ENCODE results near the gene XPO4. TPM values are rescaled to one million over a fixed set of nuclear protein-coding genes. Genes with fewer than 3 reads are reported as not detected.

Gene XPO4
- polyA plus RNA-seq, 1 donor: 11.7 TPM

- Histone ChIP-seq H3K9me3 (ENCODE audit: control insufficient read depth, low read depth, low read length) (no peaks in the 10 kb centered on the region), H3K4me3 (ENCODE audit: low read length) (no peak overlapping the region), H3K4me1 (ENCODE audit: control insufficient read depth, insufficient read depth, low read length) (no peaks in the 10 kb centered on the region), H3K36me3 (ENCODE audit: control insufficient read depth, insufficient read depth, low read length) (peaks cover 37% of the 10 kb centered on the region), H3K27ac (ENCODE audit: low read length) (no peak overlapping the region), H3K27me3 (ENCODE audit: control insufficient read depth, insufficient read depth, low read length) (no peaks in the 10 kb centered on the region)
- no peak for DNase-seq
- 100% methylated on average over 2 of the region's 5 CpGs for WGBS (ENCODE audit: insufficient coverage, low lambda C conversion rate)
Measured at GRCh38 chr13:20796791-20797508, 105.6 kb downstream of the XPO4 start.

- WGBS (ENCODE audit: insufficient coverage, low lambda C conversion rate): no CpG with 5 or more reads among the region's 7 CpGs
- DNase-seq: no peak
- Histone ChIP-seq H3K36me3 (ENCODE audit: control insufficient read depth, insufficient read depth, low read length) (peaks cover 33% of the 10 kb centered on the region), H3K27ac (ENCODE audit: low read length) (no peak overlapping the region), H3K4me3 (ENCODE audit: low read length) (no peak overlapping the region), H3K27me3 (ENCODE audit: control insufficient read depth, insufficient read depth, low read length) (no peaks in the 10 kb centered on the region), H3K4me1 (ENCODE audit: control insufficient read depth, insufficient read depth, low read length) (no peaks in the 10 kb centered on the region), H3K9me3 (ENCODE audit: control insufficient read depth, low read depth, low read length) (no peaks in the 10 kb centered on the region)
Measured at GRCh38 chr13:20789665-20790064, 112.9 kb downstream of the XPO4 start.

DNA sequence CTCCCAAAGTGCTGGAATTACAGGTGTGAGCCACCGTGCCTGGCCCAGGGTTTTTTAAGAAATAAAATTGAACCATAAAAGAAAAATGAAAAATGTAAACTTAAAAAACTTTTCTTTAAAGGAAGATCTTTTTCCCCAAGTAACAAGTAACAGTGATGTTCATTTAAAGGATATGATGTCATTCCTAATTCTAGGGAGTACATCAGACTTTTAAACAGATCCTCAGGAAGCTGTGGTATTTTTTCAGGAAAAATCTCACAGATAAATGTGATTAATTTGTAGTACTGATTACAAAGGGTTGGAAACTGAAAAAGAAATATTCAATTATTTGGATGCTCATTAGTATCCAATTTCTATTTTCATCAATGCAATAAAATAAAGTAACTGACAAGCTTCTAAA, 114.2 kb downstream of the XPO4 start:
- Histone ChIP-seq H3K27me3 (ENCODE audit: control insufficient read depth, insufficient read depth, low read length) (no peaks in the 10 kb centered on the region), H3K4me1 (ENCODE audit: control insufficient read depth, insufficient read depth, low read length) (no peaks in the 10 kb centered on the region), H3K4me3 (ENCODE audit: low read length) (no peak overlapping the region), H3K27ac (ENCODE audit: low read length) (no peak overlapping the region), H3K9me3 (ENCODE audit: control insufficient read depth, low read depth, low read length) (no peaks in the 10 kb centered on the region), H3K36me3 (ENCODE audit: control insufficient read depth, insufficient read depth, low read length) (peaks cover 36% of the 10 kb centered on the region)
- no CpG with 5 or more reads among the region's 1 CpG for WGBS (ENCODE audit: insufficient coverage, low lambda C conversion rate)
- DNase-seq: no peak

DNA sequence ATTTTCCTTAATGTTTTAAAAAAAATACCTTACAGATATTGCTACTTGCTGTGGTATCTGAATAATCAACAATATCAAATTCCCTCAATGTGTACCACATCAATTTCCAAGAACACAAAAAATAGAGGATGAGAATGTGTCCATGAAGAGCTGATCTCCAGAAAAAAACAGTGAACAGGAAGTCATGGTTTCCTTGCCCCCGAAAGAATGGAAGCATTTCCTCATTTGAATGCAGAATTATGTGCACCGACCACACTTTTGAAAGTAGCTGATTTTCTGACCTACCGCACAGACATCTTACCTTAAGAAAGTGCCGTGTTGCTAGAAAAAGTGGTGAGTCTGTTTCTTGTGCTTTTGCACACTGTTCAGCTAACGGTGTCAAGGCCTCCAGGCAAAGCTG, 115.4 kb downstream of the XPO4 start:
- Histone ChIP-seq H3K4me1 (ENCODE audit: control insufficient read depth, insufficient read depth, low read length) (no peaks in the 10 kb centered on the region), H3K36me3 (ENCODE audit: control insufficient read depth, insufficient read depth, low read length) (peaks cover 33% of the 10 kb centered on the region), H3K27ac (ENCODE audit: low read length) (no peak overlapping the region), H3K9me3 (ENCODE audit: control insufficient read depth, low read depth, low read length) (no peaks in the 10 kb centered on the region), H3K27me3 (ENCODE audit: control insufficient read depth, insufficient read depth, low read length) (no peaks in the 10 kb centered on the region), H3K4me3 (ENCODE audit: low read length) (no peak overlapping the region)
- no CpG with 5 or more reads among the region's 5 CpGs for WGBS (ENCODE audit: insufficient coverage, low lambda C conversion rate)
- DNase-seq: no peak

DNA sequence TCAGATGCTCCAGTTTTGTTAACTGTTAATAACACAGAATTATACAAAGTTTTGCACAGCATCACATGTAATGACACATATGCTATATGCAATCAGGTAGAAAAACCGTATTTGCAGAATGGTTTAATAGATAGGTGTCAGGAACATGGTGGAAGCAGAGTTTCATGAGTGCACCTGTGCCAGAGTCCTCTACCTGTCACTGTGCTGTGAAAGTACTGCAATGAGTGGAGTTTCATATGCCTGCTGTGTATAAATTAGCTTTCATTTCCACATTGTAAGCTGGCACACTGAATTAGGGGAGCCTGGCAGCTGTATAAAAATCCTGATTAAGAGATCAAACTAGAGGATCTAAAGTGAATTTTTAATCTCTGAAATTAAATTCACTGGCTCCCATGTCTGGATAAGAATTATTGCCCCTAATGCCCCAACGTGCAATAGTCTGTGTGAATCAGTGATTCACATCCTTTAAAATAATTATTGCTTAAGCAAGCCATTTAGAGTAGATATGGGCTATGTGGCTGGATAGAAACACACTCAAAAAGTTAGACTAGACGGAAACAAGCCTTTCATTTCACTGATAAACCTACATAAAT, 120.3 kb downstream of the XPO4 start:
- DNase-seq: no peak
- H3K27me3 ChIP-seq (ENCODE audit: control insufficient read depth, insufficient read depth, low read length): no peaks in the 10 kb centered on the region
- H3K36me3 ChIP-seq (ENCODE audit: control insufficient read depth, insufficient read depth, low read length): peaks cover 19% of the 10 kb centered on the region
- no CpG with 5 or more reads among the region's 3 CpGs for WGBS (ENCODE audit: insufficient coverage, low lambda C conversion rate)
- no peaks in the 10 kb centered on the region for H3K9me3 ChIP-seq (ENCODE audit: control insufficient read depth, low read depth, low read length)
- no peak overlapping the region for H3K27ac ChIP-seq (ENCODE audit: low read length)
- H3K4me1 ChIP-seq (ENCODE audit: control insufficient read depth, insufficient read depth, low read length): no peaks in the 10 kb centered on the region
- H3K4me3 ChIP-seq (ENCODE audit: low read length): no peak overlapping the region

DNA sequence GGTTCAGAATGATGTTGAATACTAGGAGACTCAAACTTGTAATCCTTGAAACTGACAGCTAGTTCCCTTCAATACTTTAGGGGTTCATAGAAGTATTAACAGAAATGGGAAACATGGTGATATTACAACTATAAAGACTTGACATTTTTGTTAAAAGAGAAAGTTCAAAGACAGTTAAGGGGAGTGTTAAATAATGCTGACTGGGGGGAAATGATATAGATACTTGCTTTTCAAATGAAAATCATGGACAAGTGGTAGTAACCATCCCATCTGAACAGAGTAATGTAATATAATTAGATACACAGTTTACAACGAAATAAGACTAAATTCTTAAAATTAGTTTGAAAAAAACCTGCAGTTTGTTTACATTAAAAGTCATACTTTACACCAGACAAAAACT, 122.2 kb downstream of the XPO4 start:
- WGBS (ENCODE audit: insufficient coverage, low lambda C conversion rate): 100% methylated on average over 1 of the region's 1 CpG
- Histone ChIP-seq H3K4me1 (ENCODE audit: control insufficient read depth, insufficient read depth, low read length) (no peaks in the 10 kb centered on the region), H3K4me3 (ENCODE audit: low read length) (no peak overlapping the region), H3K9me3 (ENCODE audit: control insufficient read depth, low read depth, low read length) (no peaks in the 10 kb centered on the region), H3K36me3 (ENCODE audit: control insufficient read depth, insufficient read depth, low read length) (peaks cover 9% of the 10 kb centered on the region), H3K27ac (ENCODE audit: low read length) (no peak overlapping the region), H3K27me3 (ENCODE audit: control insufficient read depth, insufficient read depth, low read length) (no peaks in the 10 kb centered on the region)
- DNase-seq: no peak

GRCh38 chr13:20779405-20779804, 123.1 kb downstream of the XPO4 start:
- 80% methylated on average over 1 of the region's 7 CpGs for WGBS (ENCODE audit: insufficient coverage, low lambda C conversion rate)
- Histone ChIP-seq H3K4me3 (ENCODE audit: low read length) (no peak overlapping the region), H3K27me3 (ENCODE audit: control insufficient read depth, insufficient read depth, low read length) (no peaks in the 10 kb centered on the region), H3K9me3 (ENCODE audit: control insufficient read depth, low read depth, low read length) (no peaks in the 10 kb centered on the region), H3K4me1 (ENCODE audit: control insufficient read depth, insufficient read depth, low read length) (no peaks in the 10 kb centered on the region), H3K36me3 (ENCODE audit: control insufficient read depth, insufficient read depth, low read length) (peaks cover 5% of the 10 kb centered on the region), H3K27ac (ENCODE audit: low read length) (no peak overlapping the region)
- no peak for DNase-seq

DNA sequence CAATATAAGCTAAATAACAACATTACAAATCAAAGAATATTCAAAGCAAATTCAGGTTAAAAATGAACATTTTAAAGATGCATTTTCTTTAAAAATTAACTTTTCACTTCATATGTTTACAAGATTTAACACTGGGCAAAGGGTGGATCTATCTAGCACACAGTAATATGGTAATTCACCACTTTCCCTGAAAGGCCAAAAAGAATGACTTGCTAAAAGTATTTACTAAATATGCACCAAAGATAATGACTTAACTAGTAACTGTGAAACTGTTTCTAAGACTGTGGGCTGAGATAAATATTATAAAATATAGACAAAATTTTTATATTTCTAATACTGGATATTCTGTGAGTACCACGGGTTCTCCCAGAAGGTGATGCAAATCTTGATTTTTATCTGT, 124.2 kb downstream of the XPO4 start:
- H3K9me3 ChIP-seq (ENCODE audit: control insufficient read depth, low read depth, low read length): no peaks in the 10 kb centered on the region
- no peak for DNase-seq
- no peak overlapping the region for H3K4me3 ChIP-seq (ENCODE audit: low read length)
- no peak overlapping the region for H3K27ac ChIP-seq (ENCODE audit: low read length)
- no CpG with 5 or more reads among the region's 1 CpG for WGBS (ENCODE audit: insufficient coverage, low lambda C conversion rate)
- H3K4me1 ChIP-seq (ENCODE audit: control insufficient read depth, insufficient read depth, low read length): no peaks in the 10 kb centered on the region
- no peaks in the 10 kb centered on the region for H3K27me3 ChIP-seq (ENCODE audit: control insufficient read depth, insufficient read depth, low read length)
- H3K36me3 ChIP-seq (ENCODE audit: control insufficient read depth, insufficient read depth, low read length): no peaks in the 10 kb centered on the region

DNA sequence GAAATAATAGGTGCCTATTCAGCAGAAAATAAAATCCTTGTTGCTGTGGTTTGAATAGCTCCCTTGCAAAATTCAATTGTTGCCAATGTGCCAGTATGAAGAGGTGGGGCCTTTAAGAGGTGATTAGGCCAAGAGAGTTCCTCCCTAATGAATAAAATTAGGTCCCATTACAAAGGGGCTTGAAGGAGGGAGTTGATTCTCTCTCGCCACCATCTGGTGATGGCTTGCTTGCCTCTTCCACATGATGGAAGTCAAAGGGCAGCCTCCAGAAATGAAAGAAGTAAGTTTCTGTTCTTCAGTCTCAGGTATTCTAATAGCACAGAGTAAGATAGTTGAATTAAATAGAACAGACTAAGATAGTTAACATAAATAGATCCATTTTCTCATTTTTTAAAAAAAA, 125.8 kb downstream of the XPO4 start:
- no CpG with 5 or more reads among the region's 1 CpG for WGBS (ENCODE audit: insufficient coverage, low lambda C conversion rate)
- no peak overlapping the region for H3K4me3 ChIP-seq (ENCODE audit: low read length)
- no peaks in the 10 kb centered on the region for H3K9me3 ChIP-seq (ENCODE audit: control insufficient read depth, low read depth, low read length)
- no peak overlapping the region for H3K27ac ChIP-seq (ENCODE audit: low read length)
- peaks cover 5% of the 10 kb centered on the region for H3K4me1 ChIP-seq (ENCODE audit: control insufficient read depth, insufficient read depth, low read length)
- no peaks in the 10 kb centered on the region for H3K36me3 ChIP-seq (ENCODE audit: control insufficient read depth, insufficient read depth, low read length)
- DNase-seq: no peak
- H3K27me3 ChIP-seq (ENCODE audit: control insufficient read depth, insufficient read depth, low read length): no peaks in the 10 kb centered on the region

GRCh38 chr13:20775961-20776360, 126.6 kb downstream of the XPO4 start:
- Histone ChIP-seq H3K27me3 (ENCODE audit: control insufficient read depth, insufficient read depth, low read length) (no peaks in the 10 kb centered on the region), H3K36me3 (ENCODE audit: control insufficient read depth, insufficient read depth, low read length) (no peaks in the 10 kb centered on the region), H3K27ac (ENCODE audit: low read length) (no peak overlapping the region), H3K9me3 (ENCODE audit: control insufficient read depth, low read depth, low read length) (no peaks in the 10 kb centered on the region), H3K4me3 (ENCODE audit: low read length) (no peak overlapping the region), H3K4me1 (ENCODE audit: control insufficient read depth, insufficient read depth, low read length) (peaks cover 5% of the 10 kb centered on the region)
- DNase-seq: no peak
- 100% methylated on average over 1 of the region's 2 CpGs for WGBS (ENCODE audit: insufficient coverage, low lambda C conversion rate)

DNA sequence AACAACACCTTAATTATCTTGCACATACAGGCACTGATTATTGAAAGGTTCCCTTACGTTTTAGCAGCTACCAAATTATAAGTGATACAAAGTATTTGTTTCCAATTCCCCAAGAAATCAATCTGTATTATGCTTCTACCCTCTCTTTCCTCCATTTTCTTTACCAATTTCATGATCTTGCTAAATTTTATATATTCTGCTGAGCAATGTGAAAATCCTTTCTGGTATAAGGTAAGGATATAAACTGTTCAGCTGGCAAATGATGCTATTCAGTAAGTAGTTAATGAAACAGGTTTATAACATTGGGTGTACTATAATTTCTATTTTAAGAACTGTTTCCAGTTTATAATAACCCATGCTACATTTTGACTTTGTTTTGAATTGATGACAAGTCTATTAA, 127.8 kb downstream of the XPO4 start:
- Histone ChIP-seq H3K4me3 (ENCODE audit: low read length) (no peak overlapping the region), H3K36me3 (ENCODE audit: control insufficient read depth, insufficient read depth, low read length) (peaks cover 2% of the 10 kb centered on the region), H3K27ac (ENCODE audit: low read length) (no peak overlapping the region), H3K4me1 (ENCODE audit: control insufficient read depth, insufficient read depth, low read length) (peaks cover 5% of the 10 kb centered on the region), H3K9me3 (ENCODE audit: control insufficient read depth, low read depth, low read length) (peaks cover 5% of the 10 kb centered on the region), H3K27me3 (ENCODE audit: control insufficient read depth, insufficient read depth, low read length) (no peaks in the 10 kb centered on the region)
- WGBS (ENCODE audit: insufficient coverage, low lambda C conversion rate): 100% methylated on average over 1 of the region's 1 CpG
- no peak for DNase-seq

All from large intestine (tissue), 3 donors.